ENCODE data around the gene SLC29A3. TPM values are rescaled to one million over a fixed set of nuclear protein-coding genes. Genes with fewer than 3 reads are reported as not detected.

SLC29A3 gene
- total and polyA plus RNA-seq, 2 of the 8 experiments (the other 6 are each of a cell fraction or from before 2014, with no cell fraction given), result 14.0 to 24.6 TPM

DNA sequence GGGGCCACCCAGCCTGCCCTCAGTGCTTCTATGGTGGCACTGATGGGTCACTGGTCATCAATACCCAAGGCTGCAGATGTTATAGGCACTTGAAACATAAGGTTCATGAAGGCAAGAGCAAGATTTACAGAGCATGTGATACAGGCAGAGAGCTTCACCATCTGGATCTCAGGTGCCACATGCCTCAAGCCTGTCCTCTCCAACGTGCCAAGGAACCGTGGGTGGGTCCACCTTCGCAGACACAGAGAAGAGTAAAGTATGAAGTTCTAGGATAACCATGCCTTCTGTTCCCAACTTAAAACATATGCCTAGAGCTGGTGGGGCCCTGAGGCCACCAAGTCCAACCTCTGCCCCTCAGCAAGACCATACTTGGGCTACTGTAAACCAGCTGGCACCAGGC lies 51.0 kb downstream of the SLC29A3 start:
- Histone ChIP-seq H3K4me2 (ENCODE audit: insufficient read depth in 1 of 2, low read depth in 2 of 2, low read length in 2 of 2) (no peak overlapping the region), H3K56ac (replicated peaks; ENCODE audit: insufficient read length, low read depth, low read length) (no peak overlapping the region), H2BK15ac (ENCODE audit: low read length) (no peak overlapping the region), H3K4me1 (replicated peaks in 1 of 4; ENCODE audit: control insufficient read depth in 3 of 4, insufficient read depth in 4 of 4, low read length in 3 of 4) (no peaks in the 10 kb centered on the region; a peak in 1 of 7 replicates), H2AK5ac (ENCODE audit: low read depth, low read length) (0 out of 2 replicates have a peak overlapping the region, but pooled peaks have one; percentile 34), H3K23me2 (ENCODE audit: low read depth, low read length) (no peaks in the 10 kb centered on the region), H3K36me3 (ENCODE audit: control insufficient read depth in 2 of 4, insufficient read depth in 4 of 4, low read length in 3 of 4) (no peaks in the 10 kb centered on the region), H3K9me3 (ENCODE audit: insufficient read depth in 2 of 2, low read depth in 1 of 2, low read length in 1 of 2) (no peaks in the 10 kb centered on the region), H4K5ac (ENCODE audit: insufficient read length, low read depth, low read length) (no peak overlapping the region), H2BK12ac (ENCODE audit: low read depth, low read length) (0 out of 2 replicates have a peak overlapping the region, but pooled peaks have one; percentile 14), H2BK5ac (ENCODE audit: low read depth, low read length) (no peak overlapping the region), H3K14ac (ENCODE audit: insufficient read length) (no peak overlapping the region), H3K23ac (ENCODE audit: insufficient read length) (no peak overlapping the region), H3K9ac (replicated peaks in 1 of 4; ENCODE audit: extremely low read depth in 1 of 4, low read depth in 3 of 4, low read length in 3 of 4) (no peak overlapping the region), H4K91ac (replicated peaks; ENCODE audit: insufficient read length, low read length) (no peak overlapping the region), H3K79me1 (ENCODE audit: low read depth, low read length) (no peaks in the 10 kb centered on the region), H3K4ac (replicated peaks; ENCODE audit: insufficient read length, low read depth, low read length) (no peak overlapping the region), H2BK120ac (replicated peaks; ENCODE audit: low read depth, low read length) (no peak overlapping the region), H3K79me2 (ENCODE audit: control insufficient read depth in 1 of 2, insufficient read depth in 2 of 2, low read length in 2 of 2) (no peaks in the 10 kb centered on the region), H2AFZ (ENCODE audit: low read length) (no peak overlapping the region), H3K4me3 (ENCODE audit: extremely low read depth in 1 of 4, insufficient read depth in 2 of 4, low read depth in 3 of 4, low read length in 4 of 4) (no peak overlapping the region), H3K27me3 (replicated peaks in 1 of 4; ENCODE audit: control insufficient read depth in 3 of 4, extremely low read depth in 1 of 4, insufficient read depth in 3 of 4, low read length in 3 of 4) (no peaks in the 10 kb centered on the region; a peak in 2 of 7 replicates), H3K27ac (ENCODE audit: low read depth, low read length) (no peak overlapping the region), H2BK20ac (ENCODE audit: low read length) (no peak overlapping the region), H4K20me1 (replicated peaks in 1 of 2; ENCODE audit: control insufficient read depth in 1 of 2, insufficient read depth in 2 of 2, low read length in 2 of 2) (no peaks in the 10 kb centered on the region), H4K8ac (ENCODE audit: extremely low read depth, insufficient read depth, low read length) (no peak overlapping the region), H3K18ac (ENCODE audit: extremely low read depth, low read length) (no peak overlapping the region)
- ChIA-PET CTCF (ENCODE audit: partially characterized antibody) (interaction anchor here (1.0 to 28.0 kb wide), 9 partner anchors 9 to 467 kb away, joined by 3 to 401 read pairs (median 4); partner anchors contain the start of gene SLC29A3), POLR2A (ENCODE audit: partially characterized antibody) (no interaction called here)
- no peak for FAIRE-seq
- DNase-seq (ENCODE audit: low read depth in 1 of 2, low spot score in 2 of 2), result no peak
- 81% methylated on average over 3 of the region's 3 CpGs; no CpG with 5 or more reads in 1 of the 2 experiments for WGBS, 2 experiments (ENCODE audit: extremely low coverage in 1 of 2, insufficient coverage in 1 of 2, insufficient read length in 1 of 2, insufficient replicate concordance in 2 of 2, low coverage in 1 of 2, low lambda C conversion rate in 2 of 2, missing lambda C conversion rate in 1 of 2)
- TF ChIP-seq SUZ12 (IDR thresholded peaks at IDR 0.05; ENCODE audit: low read length), result no peak
- TF ChIP-seq ZNF274 (IDR thresholded peaks at IDR 0.05; ENCODE audit: borderline replicate concordance, extremely low read depth, low read length), result no peak
- no peak for TF ChIP-seq GABPA (IDR thresholded peaks at IDR 0.05; ENCODE audit: borderline replicate concordance, insufficient read depth, low read length)
- no peak for TF ChIP-seq JUN (IDR thresholded peaks at IDR 0.05; ENCODE audit: low read depth, low read length)
- TF ChIP-seq EP300 (IDR thresholded peaks at IDR 0.05; ENCODE audit: borderline replicate concordance in 1 of 2, low read depth in 2 of 2, low read length in 2 of 2), result no peak

Measured in H1 (cell line).